CD4-positive, alpha-beta memory T cell (primary cell): Measurements from ENCODE around the gene ENO3. TPM values are rescaled to one million over a fixed set of nuclear protein-coding genes. Genes with fewer than 3 reads are reported as not detected.

Experiments
- CTCF ChIA-PET: fragments of 350-600 bp; sonication (Branson Sonifier 250); formaldehyde crosslinking; loops from one replicate; lab custom pipeline; 2021; ENCODE audit warnings: inconsistent platforms; ENCODE audit not compliant: partially characterized antibody; lab: Charles Lee
- POLR2A ChIA-PET: fragments of 350-600 bp; sonication (Branson Sonifier 250); formaldehyde crosslinking; loops from one replicate; lab custom pipeline; 2021; ENCODE audit not compliant: partially characterized antibody; lab: Charles Lee
- DNase-seq, 5 donors: peaks; one replicate each; pipeline versions ENCODE4 v3.0.0 to v3.0.0-alpha.2; 2020 to 2022; ENCODE audit warnings: mixed read lengths in 1 of 5
- H3K27ac ChIP-seq: one replicate; pipeline ENCODE4 v1.7.0; 2013; ENCODE audit warnings: low read depth, low read length
- H3K27me3 ChIP-seq: 2 replicates; pipeline ENCODE4 v1.7.0; 2013; ENCODE audit warnings: mild to moderate bottlenecking, low read length, moderate library complexity; ENCODE audit not compliant: insufficient read depth
- H3K36me3 ChIP-seq: 2 replicates; pipeline ENCODE4 v1.7.0; 2013; ENCODE audit warnings: mild to moderate bottlenecking, low read length, moderate library complexity; ENCODE audit not compliant: insufficient read depth
- H3K4me1 ChIP-seq: 2 replicates; pipeline ENCODE4 v1.7.0; 2013; ENCODE audit warnings: mild to moderate bottlenecking, low read length, moderate library complexity; ENCODE audit not compliant: insufficient read depth
- H3K4me3 ChIP-seq, 2 donors: one replicate each; pipeline ENCODE4 v1.7.0; 2013; ENCODE audit warnings: low read length in 2 of 2, mild to moderate bottlenecking in 1 of 2
- H3K9me3 ChIP-seq, 2 donors: one replicate each; pipeline ENCODE4 v1.7.0; 2013; ENCODE audit warnings: low read length in 2 of 2, control low read depth in 1 of 2; ENCODE audit not compliant: control insufficient read depth in 1 of 2
- H3K27ac Mint-ChIP-seq, 7 donors: one replicate each; pipeline ENCODE4 v1.8.0; 2020 to 2021; ENCODE audit warnings: mixed read lengths in 7 of 7, mild to moderate bottlenecking in 6 of 7, inconsistent platforms in 3 of 7, moderate library complexity in 3 of 7
- H3K27me3 Mint-ChIP-seq, 2 donors: one replicate each; pipeline ENCODE4 v1.8.0; 2020 to 2021; ENCODE audit warnings: mixed read lengths in 2 of 2
- H3K36me3 Mint-ChIP-seq, 2 donors: one replicate each; pipeline ENCODE4 v1.8.0; 2020 to 2021; ENCODE audit warnings: mixed read lengths in 2 of 2, inconsistent platforms in 1 of 2, mild to moderate bottlenecking in 1 of 2
- H3K4me1 Mint-ChIP-seq, 4 donors: one replicate each; pipeline ENCODE4 v1.8.0; 2020 to 2021; ENCODE audit warnings: mixed read lengths in 4 of 4, mild to moderate bottlenecking in 1 of 4
- H3K4me3 Mint-ChIP-seq, 8 donors: one replicate each; pipeline ENCODE4 v1.8.0; 2020 to 2021; ENCODE audit warnings: mixed read lengths in 8 of 8, mild to moderate bottlenecking in 7 of 8, moderate library complexity in 6 of 8, inconsistent platforms in 3 of 8
- H3K9me3 Mint-ChIP-seq, 8 donors: one replicate each; pipeline ENCODE4 v1.8.0; 2020 to 2021; ENCODE audit warnings: mixed read lengths in 8 of 8, mild to moderate bottlenecking in 5 of 8, inconsistent platforms in 3 of 8, moderate library complexity in 1 of 8
- intact Hi-C: fragments of 100-400 bp; cut with micrococcal nuclease; formaldehyde crosslinking; loops from one replicate; pipeline ENCODE4 v1.15.1; 2023
- polyA plus RNA-seq, 2 donors: library from polyadenylated mRNA; unstranded; fragments of 300-500 nt; fragmentation: Illumina TruSeq; gene quantifications; one replicate each; pipeline ENCODE4 v1.2.3, GENCODE V29; 2021
- total RNA-seq, 2 experiments: library from RNA; stranded (reverse); gene quantifications; one replicate each; pipeline ENCODE4 v1.2.3, GENCODE V29; 2021

Gene ENO3
- total and polyA plus RNA-seq, 4 experiments from 2014 or later, result 1.5 to 21.8 (median 9.3) TPM

- H3K27me3 Mint-ChIP-seq, result no peaks in the 10 kb centered on the region
- no peak overlapping the region for H3K27ac ChIP-seq
- H3K4me3 Mint-ChIP-seq, result no peak overlapping the region
- ChIA-PET CTCF (interaction anchor here (4.0 kb wide), 1 partner anchor 12 kb away, joined by 14 read pairs; no protein-coding TSS in a partner anchor), POLR2A (interaction anchor here (1.2 to 27.9 kb wide), 2 partner anchors 9 to 27 kb away, joined by 4 to 973 read pairs; partner anchors contain the start of genes ENO3, PFN1, RNF167 and SLC25A11)
- DNase-seq, result no peak
- H3K36me3 Mint-ChIP-seq, result peaks cover 54 to 61% of the 10 kb centered on the region in 2 donors
- H3K9me3 ChIP-seq, result no peaks in the 10 kb centered on the region
- H3K4me1 ChIP-seq, result peaks cover 15% of the 10 kb centered on the region
- H3K9me3 Mint-ChIP-seq, result no peaks in the 10 kb centered on the region
- peaks cover 46% of the 10 kb centered on the region for H3K36me3 ChIP-seq
- peak overlapping the region in 5 of 7 donors; percentile 7 to 74 (median 52) for H3K27ac Mint-ChIP-seq
- H3K4me1 Mint-ChIP-seq, result peaks cover 4 to 29% (median 16%) of the 10 kb centered on the region in 4 donors
- intact Hi-C loops, result no loop called here
- H3K27me3 ChIP-seq, result no peaks in the 10 kb centered on the region
- no peak overlapping the region for H3K4me3 ChIP-seq
These were observed 22.6 kb downstream of the ENO3 start for GRCh38 chr17:4973256-4974114.

DNA sequence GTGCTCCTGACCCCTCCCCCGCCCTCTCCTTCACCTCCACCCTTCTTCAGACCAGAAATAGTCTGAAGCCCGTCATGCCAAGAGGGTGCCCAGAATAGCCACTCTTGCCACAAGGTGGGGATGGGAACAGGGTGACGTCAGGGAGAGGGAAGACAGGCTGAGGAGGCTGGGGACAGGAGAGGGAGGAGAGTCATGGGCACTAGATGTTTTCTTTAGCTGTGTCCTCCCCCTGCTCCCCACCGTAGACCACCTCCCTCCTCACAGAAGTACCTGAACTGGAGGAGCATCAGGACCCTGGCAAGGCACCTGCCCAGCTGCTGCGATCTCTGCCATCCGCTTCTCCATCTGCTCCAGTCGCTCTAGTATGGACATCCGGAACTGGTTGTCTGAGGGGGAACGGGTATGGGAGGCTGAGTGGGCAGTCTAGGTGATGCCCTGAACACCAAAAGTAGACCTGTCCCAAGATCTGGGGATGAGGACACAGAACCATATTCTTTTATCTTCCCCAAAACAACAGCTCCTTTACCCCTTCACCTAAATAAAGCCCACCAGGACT, 23.3 kb downstream of the ENO3 start:
- no peaks in the 10 kb centered on the region for H3K9me3 ChIP-seq
- intact Hi-C loops, result no loop called here
- DNase-seq, result no peak
- H3K4me3 ChIP-seq, result no peak overlapping the region
- H3K36me3 Mint-ChIP-seq, result peaks cover 54 to 65% of the 10 kb centered on the region in 2 donors
- peaks cover 51% of the 10 kb centered on the region for H3K36me3 ChIP-seq
- no peak overlapping the region for H3K27ac ChIP-seq
- no peaks in the 10 kb centered on the region for H3K27me3 ChIP-seq
- peaks cover 4 to 22% (median 16%) of the 10 kb centered on the region in 4 donors for H3K4me1 Mint-ChIP-seq
- H3K27ac Mint-ChIP-seq, result peak overlapping the region in 3 of 7 donors; percentile 29 to 68 (median 57)
- no peaks in the 10 kb centered on the region for H3K9me3 Mint-ChIP-seq
- CTCF ChIA-PET, result interaction anchor here (1.2 to 4.0 kb wide), 4 partner anchors 12 to 87 kb away, joined by 3 to 14 read pairs (median 4); partner anchors contain the start of genes RNF167 and SLC25A11
- no peak overlapping the region for H3K4me3 Mint-ChIP-seq
- POLR2A ChIA-PET, result interaction anchor here (0.6 to 27.9 kb wide), 5 partner anchors 9 to 28 kb away, joined by 3 to 973 read pairs (median 4); partner anchors contain the start of genes CAMTA2, ENO3, KIF1C and PFN1
- no peaks in the 10 kb centered on the region for H3K27me3 Mint-ChIP-seq
- H3K4me1 ChIP-seq, result peaks cover 8% of the 10 kb centered on the region

DNA sequence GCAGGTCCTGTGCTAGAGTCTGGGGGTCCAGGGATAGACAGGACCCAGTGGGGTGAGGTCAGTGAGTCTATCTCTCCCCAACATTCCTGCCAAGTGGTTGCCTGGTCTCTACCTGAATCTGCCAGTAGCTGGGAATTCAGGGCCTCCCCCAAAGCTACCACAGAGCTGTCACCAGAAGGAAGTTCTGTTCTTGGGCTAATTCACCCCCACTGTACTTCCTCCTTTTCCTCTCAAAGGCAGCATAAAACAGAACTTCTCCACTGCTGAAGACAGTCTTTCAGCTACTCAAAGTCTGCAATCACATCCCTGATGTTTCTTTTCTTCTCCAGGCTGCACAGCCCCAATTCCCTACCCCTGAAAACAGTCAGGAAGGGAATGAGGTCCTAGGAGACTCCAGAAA, 27.8 kb downstream of the ENO3 start:
- Histone ChIP-seq H3K36me3 (peaks cover 53% of the 10 kb centered on the region), H3K27me3 (no peaks in the 10 kb centered on the region), H3K4me1 (peaks cover 13% of the 10 kb centered on the region), H3K27ac (no peak overlapping the region), H3K9me3 (no peaks in the 10 kb centered on the region), H3K4me3 (no peak overlapping the region)
- DNase-seq, result no peak
- intact Hi-C loops, result no loop called here
- H3K27me3 Mint-ChIP-seq, result no peaks in the 10 kb centered on the region
- no peak overlapping the region for H3K27ac Mint-ChIP-seq
- peaks cover 12 to 32% (median 23%) of the 10 kb centered on the region in 4 donors for H3K4me1 Mint-ChIP-seq
- POLR2A ChIA-PET, result interaction anchor here (1.8 to 27.9 kb wide), 3 partner anchors 11 to 33 kb away, joined by 6 to 973 read pairs (median 35); partner anchors contain the start of genes ENO3, INCA1, KIF1C and PFN1
- CTCF ChIA-PET, result interaction anchor here (1.1 to 4.5 kb wide), 7 partner anchors 9 to 84 kb away, joined by 3 to 72 read pairs (median 11); partner anchors contain the start of genes CAMTA2 and SPAG7
- no peaks in the 10 kb centered on the region for H3K9me3 Mint-ChIP-seq
- no peak overlapping the region for H3K4me3 Mint-ChIP-seq
- peaks cover 49 to 71% of the 10 kb centered on the region in 2 donors for H3K36me3 Mint-ChIP-seq

DNA sequence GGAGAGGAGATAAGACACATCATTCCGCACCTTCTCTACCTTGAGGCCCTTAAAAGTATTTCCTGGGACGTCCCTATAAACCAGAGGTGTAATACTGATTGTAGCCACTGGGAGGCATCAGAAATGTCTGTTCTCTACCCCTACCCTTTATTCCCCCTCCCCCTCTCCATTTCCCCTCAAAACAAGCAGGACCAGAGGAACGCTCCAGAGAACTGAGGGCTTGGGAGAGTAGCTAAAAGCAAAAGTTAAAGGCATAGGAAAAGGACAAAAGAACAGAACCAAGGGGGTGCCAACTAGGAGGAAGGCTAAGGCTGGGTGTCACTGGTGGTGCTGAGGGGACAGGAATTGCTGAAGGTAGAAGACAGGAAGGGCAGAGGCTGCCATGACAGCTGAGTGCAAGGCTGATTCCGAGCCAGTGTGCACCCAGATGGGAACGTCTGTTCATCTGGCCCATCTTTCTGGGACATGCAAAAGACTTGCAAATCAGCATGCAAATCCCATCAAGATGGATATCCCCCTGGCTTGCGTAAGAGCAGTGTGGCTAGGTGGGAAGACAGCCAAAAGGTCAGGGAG, 29.8 kb downstream of the ENO3 start:
- H3K9me3 ChIP-seq, result no peaks in the 10 kb centered on the region
- POLR2A ChIA-PET, result interaction anchor here (0.6 to 27.9 kb wide), 11 partner anchors 11 to 81 kb away, joined by 3 to 973 read pairs (median 7); partner anchors contain the start of genes ENO3, INCA1, KIF1C and PFN1
- peak; percentile 62 to 73 (median 67) for DNase-seq
- H3K27ac Mint-ChIP-seq, result peak overlapping the region; percentile 34 to 94 (median 80)
- H3K27me3 ChIP-seq, result no peaks in the 10 kb centered on the region
- CTCF ChIA-PET, result interaction anchor here (0.7 to 4.5 kb wide), 19 partner anchors 9 to 92 kb away, joined by 3 to 72 read pairs (median 4); partner anchors contain the start of genes INCA1, RNF167, SLC25A11 and SPAG7
- no peak overlapping the region for H3K4me3 ChIP-seq
- H3K4me1 ChIP-seq, result peaks cover 15% of the 10 kb centered on the region
- intact Hi-C loops, result loop anchor here (1.0 kb wide), 4 partner anchors 13 to 82 kb away; partner anchors contain the start of gene SPAG7
- H3K27ac ChIP-seq, result no peak overlapping the region
- H3K4me3 Mint-ChIP-seq, result peak overlapping the region in 5 of 8 donors; percentile 8 to 65 (median 22)
- peaks cover 17 to 36% (median 22%) of the 10 kb centered on the region in 4 donors for H3K4me1 Mint-ChIP-seq
- H3K36me3 Mint-ChIP-seq, result peaks cover 38 to 61% of the 10 kb centered on the region in 2 donors
- no peaks in the 10 kb centered on the region for H3K9me3 Mint-ChIP-seq
- H3K36me3 ChIP-seq, result peaks cover 43% of the 10 kb centered on the region
- no peaks in the 10 kb centered on the region for H3K27me3 Mint-ChIP-seq

- Mint-ChIP-seq H3K36me3 (peaks cover 30 to 64% of the 10 kb centered on the region in 2 donors), H3K4me1 (peaks cover 23 to 49% (median 31%) of the 10 kb centered on the region in 4 donors), H3K9me3 (no peaks in the 10 kb centered on the region), H3K4me3 (no peak overlapping the region), H3K27ac (peak overlapping the region in 2 of 7 donors; percentile 30 to 60), H3K27me3 (no peaks in the 10 kb centered on the region)
- ChIA-PET CTCF (interaction anchor here (1.2 to 3.8 kb wide), 3 partner anchors 15 to 79 kb away, joined by 3 to 15 read pairs (median 4); partner anchors contain the start of gene SPAG7), POLR2A (interaction anchor here (1.3 to 1.4 kb wide), 2 partner anchors 11 to 15 kb away, joined by 3 to 5 read pairs; partner anchors contain the start of genes INCA1 and KIF1C)
- Histone ChIP-seq H3K27ac (no peak overlapping the region), H3K36me3 (peaks cover 36% of the 10 kb centered on the region), H3K9me3 (no peaks in the 10 kb centered on the region), H3K27me3 (no peaks in the 10 kb centered on the region), H3K4me3 (no peak overlapping the region), H3K4me1 (peaks cover 25% of the 10 kb centered on the region)
- intact Hi-C loops, result no loop called here
- no peak for DNase-seq
These were observed 31.4 kb downstream of the ENO3 start for GRCh38 chr17:4982305-4982704.

GRCh38 chr17:4986403-4986802, 35.5 kb downstream of the ENO3 start:
- POLR2A ChIA-PET, result interaction anchor here (0.5 to 7.0 kb wide), 18 partner anchors 9 to 283 kb away, joined by 3 to 79 read pairs (median 6); partner anchors contain the start of genes C17orf107, CHRNE, INCA1 and KIF1C
- Histone ChIP-seq H3K4me3 (peak overlapping the region; percentile 74 to 95), H3K4me1 (peaks cover 29% of the 10 kb centered on the region), H3K27ac (peak overlapping the region; percentile 85), H3K9me3 (no peaks in the 10 kb centered on the region), H3K27me3 (no peaks in the 10 kb centered on the region), H3K36me3 (peaks cover 15% of the 10 kb centered on the region)
- no peaks in the 10 kb centered on the region for H3K9me3 Mint-ChIP-seq
- peak overlapping the region; percentile 84 to 96 (median 94) for H3K27ac Mint-ChIP-seq
- no peaks in the 10 kb centered on the region for H3K27me3 Mint-ChIP-seq
- no peak for DNase-seq
- H3K4me3 Mint-ChIP-seq, result peak overlapping the region; percentile 86 to 95 (median 93)
- intact Hi-C loops, result loop anchor here (2.0 kb wide), 1 partner anchor 46 kb away; the partner anchor contains the start of genes RNF167 and SLC25A11
- H3K36me3 Mint-ChIP-seq, result peaks cover 13 to 35% of the 10 kb centered on the region in 2 donors
- CTCF ChIA-PET, result interaction anchor here (0.7 to 5.2 kb wide), 12 partner anchors 11 to 421 kb away, joined by 3 to 41 read pairs (median 8); partner anchors contain the start of genes INCA1, KIF1C, RNF167 and SLC25A11
- H3K4me1 Mint-ChIP-seq, result peaks cover 28 to 65% (median 39%) of the 10 kb centered on the region in 4 donors
